H1 (cell line): ENCODE results near the gene DUS4L.

Experiments used
- CREB1 ChIP-seq: IDR thresholded peaks from 2 replicates; pipeline ENCODE4 v1.6.1; 2012; ENCODE audit warnings: inconsistent platforms
- CTCF ChIP-seq, 3 experiments: IDR thresholded peaks; 1 replicate in 2 of 3; 2 replicates in 1 of 3; pipeline versions ENCODE4 v1.5.1 to v1.6.1; 2011; ENCODE audit warnings: low read length in 3 of 3, mild to moderate bottlenecking in 3 of 3, inconsistent platforms in 2 of 3, low read depth in 1 of 3, moderate library complexity in 1 of 3; ENCODE audit not compliant: insufficient read depth in 1 of 3; ENCODE audit errors: control extremely low read depth in 1 of 3
- POLR2A ChIP-seq, 2 experiments: IDR thresholded peaks; 1 replicate in 1 of 2; 2 replicates in 1 of 2; pipeline ENCODE4 v1.6.1; 2011; ENCODE audit warnings: low read depth in 2 of 2, low read length in 2 of 2, mild to moderate bottlenecking in 2 of 2; ENCODE audit errors: control extremely low read depth in 1 of 2
- RAD21 ChIP-seq, 2 experiments: IDR thresholded peaks in 1 of 2; conservative IDR thresholded peaks in 1 of 2; 2 replicates each; pipeline ENCODE4 v1.6.1; 2011; ENCODE audit warnings: low read depth in 2 of 2, low read length in 2 of 2, improper control_type of control experiment in 1 of 2, inconsistent platforms in 1 of 2, mild to moderate bottlenecking in 1 of 2, moderate library complexity in 1 of 2
- RFX5 ChIP-seq: IDR thresholded peaks from 2 replicates; pipeline ENCODE4 v1.6.1; 2011; ENCODE audit warnings: low read depth, low read length, improper control_type of control experiment, borderline replicate concordance
- SIN3A ChIP-seq, 2 experiments: IDR thresholded peaks in 1 of 2; conservative IDR thresholded peaks in 1 of 2; 2 replicates each; pipeline ENCODE4 v1.6.1; 2011 to 2012; ENCODE audit warnings: low read length in 2 of 2, improper control_type of control experiment in 1 of 2, low read depth in 1 of 2, mild to moderate bottlenecking in 1 of 2
- YY1 ChIP-seq: IDR thresholded peaks from 2 replicates; pipeline ENCODE4 v1.6.1; 2011; ENCODE audit warnings: low read depth, mild to moderate bottlenecking, low read length

DNA sequence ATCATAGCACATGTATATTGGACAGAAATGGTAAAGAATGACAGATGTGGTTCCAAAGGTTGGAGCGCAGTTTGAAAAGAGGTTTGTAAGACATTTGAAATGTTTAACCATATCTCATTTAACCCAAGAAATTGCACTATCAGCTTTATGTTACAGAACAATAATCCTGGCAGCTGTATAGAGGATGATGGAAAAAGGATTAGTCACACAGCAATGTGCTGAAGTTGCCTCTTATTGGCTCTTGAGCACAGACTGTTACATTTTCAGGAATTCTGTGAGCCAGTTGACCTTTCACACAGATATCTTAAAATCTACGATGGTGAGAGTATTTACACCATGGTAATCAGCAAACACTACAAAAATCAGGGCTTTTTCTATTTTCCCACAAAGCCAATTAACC, 3.9 kb upstream of the DUS4L start:
- TF ChIP-seq CTCF (IDR thresholded peaks at IDR 0.05; ENCODE audit: control extremely low read depth in 1 of 3, insufficient read depth in 1 of 3, low read depth in 1 of 3, low read length in 3 of 3), result no peak
- no peak for TF ChIP-seq POLR2A (IDR thresholded peaks at IDR 0.05; ENCODE audit: control extremely low read depth in 1 of 2, low read depth in 2 of 2, low read length in 2 of 2)
- TF ChIP-seq RAD21 (IDR thresholded peaks at IDR 0.05 in 1 of 2, conservative IDR thresholded peaks at IDR 0.05 in 1 of 2; ENCODE audit: low read depth in 2 of 2, low read length in 2 of 2), result no peak
- TF ChIP-seq RFX5, result no peak
- TF ChIP-seq SIN3A (conservative IDR thresholded peaks at IDR 0.05 in 1 of 2, IDR thresholded peaks at IDR 0.05 in 1 of 2; ENCODE audit: low read depth in 1 of 2, low read length in 2 of 2), result no peak
- TF ChIP-seq CREB1, result no peak
- no peak for TF ChIP-seq YY1
